NB4 (cell line): ENCODE data around the gene COL9A3.

Source experiments
- DNase-seq: peaks from one replicate; pipeline ENCODE4 v3.0.0; 2010; ENCODE audit warnings: low read depth
- H3K4me3 ChIP-seq: one replicate; pipeline ENCODE4 v1.5.1; 2011; ENCODE audit warnings: mild to moderate bottlenecking, low read depth, low read length, moderate library complexity
- MYC ChIP-seq: IDR thresholded peaks from 2 replicates; pipeline ENCODE4 v1.6.1; 2011; ENCODE audit warnings: low read depth, low read length
- POLR2A ChIP-seq: IDR thresholded peaks from 2 replicates; pipeline ENCODE4 v1.6.1; 2011; ENCODE audit warnings: mild to moderate bottlenecking; ENCODE audit not compliant: insufficient read length; ENCODE audit errors: extremely low read depth
- TF ChIP-seq, protein P1 (sequence below): IDR thresholded peaks from 2 replicates; pipeline ENCODE4 v1.6.1; 2011; ENCODE audit warnings: low read depth, low read length
- TF ChIP-seq, protein P2 (sequence below): IDR thresholded peaks from one replicate; pipeline ENCODE4 v1.5.1; 2012; ENCODE audit warnings: low read depth, low read length

Gene COL9A3

DNA sequence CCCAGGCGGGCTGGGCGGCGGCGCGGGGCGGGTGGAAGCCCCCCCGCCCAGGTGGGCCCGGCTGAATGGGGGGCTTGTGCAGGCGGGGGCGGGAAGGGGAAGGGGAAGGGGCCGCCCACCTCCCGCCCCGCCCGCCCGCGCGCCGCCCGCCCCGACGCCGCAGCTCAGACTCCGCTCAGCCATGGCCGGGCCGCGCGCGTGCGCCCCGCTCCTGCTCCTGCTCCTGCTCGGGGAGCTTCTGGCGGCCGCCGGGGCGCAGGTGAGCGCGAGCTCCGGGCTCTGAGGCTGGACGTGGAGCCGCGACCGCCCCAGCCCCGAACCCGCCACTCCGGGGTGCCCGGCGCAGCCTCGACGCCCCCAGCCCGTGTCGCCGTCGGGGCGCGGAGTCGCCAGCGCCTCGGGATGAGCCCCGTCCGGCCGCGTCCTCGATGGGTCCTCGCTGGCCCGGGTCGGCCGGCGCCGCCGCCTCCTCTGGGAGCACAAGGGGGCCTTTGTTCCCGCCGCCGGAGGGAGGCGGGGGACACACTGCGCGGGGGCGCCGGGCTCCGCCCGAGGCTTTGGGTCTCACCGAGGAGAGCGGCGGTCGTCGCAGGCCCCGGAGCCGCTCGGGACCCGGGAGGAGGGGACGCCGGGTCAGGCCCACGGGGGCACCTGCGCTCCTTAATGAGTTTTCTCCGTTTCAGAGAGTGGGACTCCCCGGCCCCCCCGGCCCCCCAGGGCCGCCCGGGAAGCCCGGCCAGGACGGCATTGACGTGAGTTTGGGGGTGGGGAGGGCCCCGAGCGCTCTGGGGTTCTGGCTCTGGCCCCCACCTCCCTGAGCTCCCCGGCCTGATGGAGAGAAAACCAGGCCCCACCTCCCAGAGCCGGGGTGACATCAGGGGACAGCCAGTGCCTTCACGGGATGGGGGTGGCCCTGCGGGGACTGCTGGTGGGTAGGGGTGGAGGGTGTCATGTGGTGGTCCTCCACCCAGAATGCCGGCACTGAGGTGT, at the start of gene COL9A3:
Gene COL9A3 (plus strand): TSS at position 167 of the 990 bp plus-strand sequence. CDS start 15 bp downstream, at position 182.
- DNase-seq, result no peak
- TF ChIP-seq MYC, result no peak
- TF ChIP-seq, protein P1, sequence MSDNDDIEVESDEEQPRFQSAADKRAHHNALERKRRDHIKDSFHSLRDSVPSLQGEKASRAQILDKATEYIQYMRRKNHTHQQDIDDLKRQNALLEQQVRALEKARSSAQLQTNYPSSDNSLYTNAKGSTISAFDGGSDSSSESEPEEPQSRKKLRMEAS, result no peak

DNA sequence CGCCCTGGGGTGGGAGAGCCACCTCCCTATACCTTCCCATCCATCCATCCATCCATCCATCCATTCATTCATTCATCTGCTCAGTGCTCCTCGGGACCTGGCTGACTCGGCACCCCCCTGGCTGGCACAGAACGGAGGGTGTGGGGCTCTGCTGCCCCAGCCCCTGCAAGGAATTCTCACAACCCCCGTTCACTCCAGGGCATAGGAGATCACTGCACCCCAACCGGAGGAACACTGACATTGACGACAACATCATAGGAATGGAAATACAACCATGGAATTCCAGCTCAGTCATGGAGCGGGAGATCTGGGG, 48.7 kb upstream of the COL9A3 start:
- no peak for TF ChIP-seq POLR2A
- TF ChIP-seq MYC, result no peak
- TF ChIP-seq, protein P1, result no peak
- TF ChIP-seq, protein P2, sequence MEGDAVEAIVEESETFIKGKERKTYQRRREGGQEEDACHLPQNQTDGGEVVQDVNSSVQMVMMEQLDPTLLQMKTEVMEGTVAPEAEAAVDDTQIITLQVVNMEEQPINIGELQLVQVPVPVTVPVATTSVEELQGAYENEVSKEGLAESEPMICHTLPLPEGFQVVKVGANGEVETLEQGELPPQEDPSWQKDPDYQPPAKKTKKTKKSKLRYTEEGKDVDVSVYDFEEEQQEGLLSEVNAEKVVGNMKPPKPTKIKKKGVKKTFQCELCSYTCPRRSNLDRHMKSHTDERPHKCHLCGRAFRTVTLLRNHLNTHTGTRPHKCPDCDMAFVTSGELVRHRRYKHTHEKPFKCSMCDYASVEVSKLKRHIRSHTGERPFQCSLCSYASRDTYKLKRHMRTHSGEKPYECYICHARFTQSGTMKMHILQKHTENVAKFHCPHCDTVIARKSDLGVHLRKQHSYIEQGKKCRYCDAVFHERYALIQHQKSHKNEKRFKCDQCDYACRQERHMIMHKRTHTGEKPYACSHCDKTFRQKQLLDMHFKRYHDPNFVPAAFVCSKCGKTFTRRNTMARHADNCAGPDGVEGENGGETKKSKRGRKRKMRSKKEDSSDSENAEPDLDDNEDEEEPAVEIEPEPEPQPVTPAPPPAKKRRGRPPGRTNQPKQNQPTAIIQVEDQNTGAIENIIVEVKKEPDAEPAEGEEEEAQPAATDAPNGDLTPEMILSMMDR, result no peak
- H3K4me3 ChIP-seq, result no peak overlapping the region
- DNase-seq, result no peak

More for the DNA sequence above, at the start of gene COL9A3:
- H3K4me3 ChIP-seq, result no peak within 1 kb of the TSS

DNA sequence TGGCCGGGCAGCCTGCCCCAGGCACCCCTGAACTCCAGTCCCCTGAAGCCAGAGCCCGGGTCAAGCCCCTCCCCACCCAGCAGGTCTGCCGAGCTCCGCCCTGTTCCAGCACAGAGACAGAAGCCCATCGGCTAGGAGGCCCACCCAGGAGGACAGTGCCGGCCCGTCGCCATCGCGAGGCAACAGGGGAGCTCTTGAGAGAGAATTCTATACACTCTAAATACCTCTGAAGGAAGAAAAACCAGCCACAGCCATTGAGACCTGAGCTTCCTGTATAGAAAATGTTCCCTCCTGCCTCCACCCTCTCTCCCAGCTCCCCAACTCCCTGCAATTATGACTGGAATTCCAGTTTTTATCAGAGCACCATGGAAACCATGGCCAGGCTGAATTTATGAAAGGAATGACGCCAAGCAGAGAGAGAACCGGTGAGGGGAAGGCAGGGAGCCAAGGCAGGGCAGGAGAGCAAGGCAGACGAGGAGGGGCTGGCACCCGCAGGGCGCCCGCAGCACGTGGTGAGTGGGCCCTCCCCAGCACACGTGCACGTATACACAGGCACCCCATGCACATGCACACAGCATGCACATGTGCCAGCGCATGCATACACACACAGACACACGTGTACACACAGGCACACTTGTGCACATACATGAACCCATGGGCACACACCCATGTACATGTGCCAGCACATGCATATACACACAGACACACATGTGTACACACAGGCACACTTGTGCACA, 48.1 kb upstream of the COL9A3 start:
- no peak overlapping the region for H3K4me3 ChIP-seq
- DNase-seq, result no peak
- TF ChIP-seq POLR2A, result no peak
- TF ChIP-seq, protein P1, result 0 out of 2 replicates have a peak, but pooled peaks have one; percentile 15

DNA sequence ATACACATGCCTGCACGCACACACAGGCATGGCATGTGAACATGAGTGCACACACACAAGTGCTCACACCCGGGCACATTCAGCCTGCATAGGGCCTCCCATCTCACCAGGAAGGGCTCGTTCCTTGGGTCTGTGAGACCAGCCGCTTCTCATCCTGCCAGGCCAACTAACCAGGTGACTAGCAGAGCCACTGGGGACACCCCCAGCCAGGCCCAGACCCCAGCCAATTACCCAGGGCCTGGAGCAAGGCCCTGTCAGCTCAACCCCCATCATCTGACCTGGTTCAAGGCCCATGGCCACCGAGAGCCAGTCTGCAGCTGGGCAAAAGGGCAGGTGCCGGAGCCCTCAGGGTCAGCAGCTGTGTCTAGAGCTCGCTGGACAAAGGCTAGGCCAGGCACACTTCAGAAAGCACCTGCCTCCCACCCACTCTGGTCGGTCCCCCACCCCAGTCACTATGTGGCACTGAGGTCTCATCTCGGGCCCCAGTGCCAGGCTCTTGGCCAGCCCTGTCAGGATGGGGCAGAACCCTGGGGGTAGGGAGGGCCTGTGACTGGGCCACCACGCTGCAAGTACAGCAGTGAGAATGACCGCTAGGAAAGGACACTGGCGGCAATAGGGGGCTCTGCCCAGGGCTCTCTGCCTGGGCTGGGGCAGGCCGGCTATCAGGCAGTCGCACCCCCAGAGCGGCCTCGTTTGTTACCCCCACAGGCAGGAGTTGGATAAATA, 47.3 kb upstream of the COL9A3 start:
- DNase-seq, result no peak
- H3K4me3 ChIP-seq, result no peak overlapping the region
- TF ChIP-seq MYC, result no peak
- TF ChIP-seq, protein P2, result no peak
- TF ChIP-seq, protein P1, result no peak
- TF ChIP-seq POLR2A, result no peak

DNA sequence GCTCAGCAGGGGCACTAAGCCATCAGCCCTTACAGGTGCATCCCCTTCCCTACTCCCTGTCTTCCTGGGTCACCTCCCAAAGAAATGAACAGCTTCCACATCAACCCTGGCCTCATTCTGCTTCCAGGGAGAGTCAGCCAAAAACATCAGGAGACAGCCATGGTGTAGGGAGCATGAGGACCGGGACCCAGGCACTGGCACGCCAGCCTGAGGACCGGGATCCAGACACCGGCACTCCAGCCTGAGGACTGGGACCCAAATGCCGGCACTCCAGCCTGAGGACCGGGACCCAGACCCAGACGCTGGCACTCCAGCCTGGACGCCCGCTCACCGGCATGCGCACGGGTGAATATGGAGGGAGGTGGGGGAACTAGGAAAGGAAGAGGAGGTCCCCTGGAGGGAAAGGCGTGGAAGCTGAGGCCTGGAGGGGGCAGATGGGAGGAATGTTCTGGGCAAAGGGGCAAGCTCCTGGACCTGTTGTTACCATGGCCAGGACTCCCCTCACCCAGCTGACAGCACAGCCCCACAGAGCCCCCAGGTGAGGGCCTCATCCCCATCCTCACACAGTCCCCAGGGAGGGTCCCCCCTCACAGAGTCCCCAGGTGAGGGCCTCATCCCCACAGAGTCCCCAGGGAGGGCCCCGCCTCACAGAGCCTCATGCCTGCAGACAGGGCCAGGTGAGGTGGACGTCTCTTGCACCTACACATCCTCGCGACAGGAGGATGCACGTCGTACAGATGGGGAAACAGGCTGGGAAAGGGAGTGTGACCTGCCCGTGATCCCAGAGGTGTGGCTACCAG, 46.5 kb upstream of the COL9A3 start:
- TF ChIP-seq, protein P2, result no peak
- TF ChIP-seq POLR2A, result no peak
- no peak for TF ChIP-seq MYC
- TF ChIP-seq, protein P1, result no peak

DNA sequence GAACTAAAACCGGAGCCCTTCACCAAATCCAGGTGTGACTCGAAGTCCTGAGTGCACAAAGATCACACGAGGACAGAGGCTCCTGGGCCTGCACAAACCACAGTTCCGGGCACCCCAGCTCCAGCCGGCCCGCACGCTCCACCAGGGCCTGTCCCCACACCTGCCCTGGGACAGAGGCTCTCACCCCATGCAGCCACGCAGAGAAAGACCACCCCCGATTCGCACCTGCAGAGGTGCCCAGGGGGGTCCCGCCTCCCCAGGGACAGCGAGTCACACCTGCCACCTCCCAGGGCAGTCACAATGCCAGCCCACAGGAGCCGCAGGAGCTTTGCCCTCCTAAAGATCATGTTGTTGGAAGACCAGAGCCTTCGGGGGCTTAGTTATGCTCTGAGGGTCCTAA, 45.9 kb upstream of the COL9A3 start:
- TF ChIP-seq, protein P2, result no peak
- TF ChIP-seq POLR2A (no peak), MYC (no peak)
- DNase-seq, result no peak
- H3K4me3 ChIP-seq, result no peak overlapping the region

More for the DNA sequence above, 46.5 kb upstream of the COL9A3 start:
- no peak overlapping the region for H3K4me3 ChIP-seq
- DNase-seq, result no peak
